Omental fat pad (tissue), 4 donors: ENCODE results near the gene SEMA3E. TPM values are rescaled to one million over a fixed set of nuclear protein-coding genes. Genes with fewer than 3 reads are reported as not detected.

Experiments
- ATAC-seq: fragments of 150-250 bp; one replicate; pipeline ENCODE4 v1.9.1; 2016; ENCODE audit warnings: mild to moderate bottlenecking, moderate library complexity; ENCODE audit not compliant: low FRiP score
- DNase-seq: peaks from one replicate; pipeline ENCODE4 v3.0.0-alpha.2; 2019; ENCODE audit warnings: low spot score
- total RNA-seq, 4 donors: library from RNA; depleted of rRNA; stranded (reverse); fragments of >200 nt; gene quantifications; one replicate each; pipeline ENCODE4 v1.1.0, GENCODE V29; 2016
- TF ChIP-seq, protein P1 (sequence below), 3 donors: fragments of 450-650 bp; IDR thresholded peaks; one replicate each; pipeline ENCODE4 v1.5.1; 2016 to 2017; ENCODE audit warnings: antibody characterized with exemption in 3 of 3, mild to moderate bottlenecking in 3 of 3, moderate library complexity in 2 of 3

Gene SEMA3E
- total RNA-seq, 4 donors from 2014 or later, result 1.2 to 6.3 (median 1.4) TPM

DNA sequence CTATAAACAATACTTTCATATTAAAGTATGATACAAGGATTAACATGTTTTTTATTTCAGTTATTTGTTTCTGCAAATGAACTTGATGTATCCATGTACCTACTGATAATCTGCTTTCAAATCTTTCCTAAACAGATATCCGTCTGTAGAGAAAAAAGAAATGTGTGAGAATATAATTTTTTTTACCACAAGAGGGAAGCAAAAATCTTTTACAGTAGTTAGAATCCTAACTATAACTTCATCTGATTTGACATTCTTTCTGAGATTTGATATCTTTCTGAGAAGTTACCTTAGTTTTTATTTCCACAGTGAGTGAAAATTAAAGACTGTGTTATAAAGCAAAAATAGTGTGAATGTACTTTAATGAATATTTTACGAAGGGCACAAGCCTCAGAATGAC is 282.3 kb downstream of the SEMA3E start:
- TF ChIP-seq, protein P1, sequence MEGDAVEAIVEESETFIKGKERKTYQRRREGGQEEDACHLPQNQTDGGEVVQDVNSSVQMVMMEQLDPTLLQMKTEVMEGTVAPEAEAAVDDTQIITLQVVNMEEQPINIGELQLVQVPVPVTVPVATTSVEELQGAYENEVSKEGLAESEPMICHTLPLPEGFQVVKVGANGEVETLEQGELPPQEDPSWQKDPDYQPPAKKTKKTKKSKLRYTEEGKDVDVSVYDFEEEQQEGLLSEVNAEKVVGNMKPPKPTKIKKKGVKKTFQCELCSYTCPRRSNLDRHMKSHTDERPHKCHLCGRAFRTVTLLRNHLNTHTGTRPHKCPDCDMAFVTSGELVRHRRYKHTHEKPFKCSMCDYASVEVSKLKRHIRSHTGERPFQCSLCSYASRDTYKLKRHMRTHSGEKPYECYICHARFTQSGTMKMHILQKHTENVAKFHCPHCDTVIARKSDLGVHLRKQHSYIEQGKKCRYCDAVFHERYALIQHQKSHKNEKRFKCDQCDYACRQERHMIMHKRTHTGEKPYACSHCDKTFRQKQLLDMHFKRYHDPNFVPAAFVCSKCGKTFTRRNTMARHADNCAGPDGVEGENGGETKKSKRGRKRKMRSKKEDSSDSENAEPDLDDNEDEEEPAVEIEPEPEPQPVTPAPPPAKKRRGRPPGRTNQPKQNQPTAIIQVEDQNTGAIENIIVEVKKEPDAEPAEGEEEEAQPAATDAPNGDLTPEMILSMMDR (IDR thresholded peaks at IDR 0.05), result no peak
- DNase-seq (no peak), ATAC-seq (no peak)

DNA sequence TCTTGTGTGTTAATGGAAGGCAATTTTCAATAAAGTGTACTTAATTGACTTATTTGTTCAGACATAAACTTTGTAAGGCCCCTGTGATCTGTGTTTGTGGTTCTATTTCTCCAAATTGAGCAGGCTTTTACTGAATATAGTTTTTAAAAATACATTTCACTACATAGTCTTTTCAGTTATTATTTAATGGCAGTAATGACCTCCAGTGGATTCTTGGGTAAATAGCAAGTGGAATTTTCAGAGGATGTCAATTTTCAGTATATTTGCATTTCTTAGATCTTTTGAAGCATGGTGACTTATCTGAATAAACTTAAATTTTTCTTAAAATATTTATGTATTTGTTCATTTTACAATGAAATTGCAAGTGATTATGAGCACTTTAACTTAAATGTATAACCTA is 283.2 kb downstream of the SEMA3E start:
- no peak for ATAC-seq

DNA sequence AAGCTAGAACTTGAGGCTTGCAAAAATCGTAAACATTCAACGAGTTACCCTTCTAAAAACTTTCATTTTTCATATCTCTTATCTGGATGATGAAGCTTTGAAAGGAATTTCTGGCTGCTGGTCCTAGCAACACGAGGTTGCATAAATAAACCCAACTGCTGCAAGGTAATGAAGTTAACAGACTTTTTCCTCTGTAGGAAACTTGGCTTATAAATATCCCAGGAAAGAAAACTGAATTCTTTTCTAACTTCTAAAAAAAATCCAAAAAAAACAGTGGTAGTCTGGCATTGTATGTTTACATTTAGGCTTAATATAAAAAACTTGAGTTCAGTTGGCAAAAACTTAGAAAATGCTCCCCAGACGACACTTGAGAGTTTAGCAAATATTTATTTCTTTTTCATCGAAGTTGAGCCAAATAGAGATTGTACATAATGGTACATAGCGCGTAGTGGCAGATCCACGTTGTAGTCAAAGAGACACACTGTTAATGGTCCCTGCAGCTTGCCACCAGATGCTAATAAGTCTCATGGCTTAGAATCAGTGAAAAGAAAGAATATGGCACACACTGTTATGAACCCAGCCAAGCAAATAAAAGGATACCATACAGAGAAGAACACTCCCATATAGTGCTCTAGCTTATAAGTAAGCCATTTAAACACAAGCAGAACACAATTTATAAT is 285.9 kb downstream of the SEMA3E start:
- ATAC-seq, result no peak
- TF ChIP-seq, protein P1 (IDR thresholded peaks at IDR 0.05), result no peak
- DNase-seq, result no peak

More for the DNA sequence above, 283.2 kb downstream of the SEMA3E start:
- no peak for DNase-seq
- TF ChIP-seq, protein P1 (IDR thresholded peaks at IDR 0.05), result no peak

DNA sequence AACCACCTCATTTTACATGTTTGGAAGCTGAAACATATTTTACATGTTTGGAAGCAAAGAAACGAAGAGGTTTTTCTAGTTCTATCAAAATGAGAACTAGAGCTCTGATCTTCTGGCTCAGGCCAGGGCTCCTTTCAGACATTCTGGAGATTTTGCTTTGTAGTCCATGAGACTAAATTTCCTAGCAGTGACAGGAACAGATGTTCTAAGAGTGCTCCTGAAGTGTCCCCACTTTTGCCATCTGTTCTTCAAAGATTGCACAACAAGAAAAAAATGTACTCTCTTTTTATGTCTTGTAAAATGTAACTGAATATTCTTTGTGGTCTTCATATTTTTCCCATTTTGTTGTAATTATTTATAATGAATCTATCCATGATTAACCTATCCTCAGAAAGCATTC is 289.8 kb downstream of the SEMA3E start:
- ATAC-seq (no peak), DNase-seq (no peak)
- TF ChIP-seq, protein P1 (IDR thresholded peaks at IDR 0.05), result no peak

DNA sequence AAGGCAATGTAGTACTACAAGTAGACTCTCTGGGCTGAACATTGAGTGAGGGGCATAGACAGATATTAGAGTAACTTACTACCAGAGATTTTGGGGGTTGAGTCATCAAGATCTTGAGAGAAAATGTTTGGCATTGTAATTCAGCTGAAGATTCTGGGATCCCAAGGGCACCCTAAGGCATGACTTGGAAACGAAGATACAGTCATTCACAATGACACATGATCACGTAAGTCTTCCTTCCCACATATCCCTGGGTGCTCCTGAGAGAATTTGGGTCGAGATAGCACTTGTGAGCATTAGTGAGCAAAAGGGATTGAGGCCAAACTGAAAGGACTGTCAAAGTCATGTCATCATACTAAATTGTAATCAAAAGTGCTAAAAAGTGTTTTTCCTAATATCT is 293.8 kb downstream of the SEMA3E start:
- DNase-seq (no peak), ATAC-seq (no peak)
- TF ChIP-seq, protein P1 (IDR thresholded peaks at IDR 0.05), result no peak

DNA sequence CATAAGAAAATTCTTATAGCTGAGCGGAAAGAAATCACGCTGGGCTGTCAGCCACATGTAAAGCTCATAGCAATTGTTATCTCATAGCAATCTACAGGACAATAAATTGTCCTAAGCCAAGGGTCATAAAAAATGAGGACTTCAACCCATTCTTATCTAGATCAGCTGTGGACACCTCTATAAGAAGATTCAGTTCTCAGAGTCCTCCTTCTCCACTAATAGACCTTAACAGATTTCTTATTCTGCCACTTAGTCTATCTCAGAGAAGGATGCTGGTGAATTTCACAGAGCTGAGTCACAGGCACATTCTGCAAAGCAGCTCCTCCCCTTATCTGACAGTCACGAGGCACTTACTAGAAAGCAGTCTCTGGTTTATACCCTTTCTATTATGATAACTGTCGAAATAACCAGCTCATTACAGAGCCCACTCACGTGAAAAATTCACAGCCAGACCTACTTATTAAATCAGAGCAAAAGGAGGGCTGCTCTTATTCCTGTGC is 300.9 kb downstream of the SEMA3E start:
- peak; percentile 90 for ATAC-seq
- TF ChIP-seq, protein P1 (IDR thresholded peaks at IDR 0.05), result no peak
- DNase-seq, result no peak

DNA sequence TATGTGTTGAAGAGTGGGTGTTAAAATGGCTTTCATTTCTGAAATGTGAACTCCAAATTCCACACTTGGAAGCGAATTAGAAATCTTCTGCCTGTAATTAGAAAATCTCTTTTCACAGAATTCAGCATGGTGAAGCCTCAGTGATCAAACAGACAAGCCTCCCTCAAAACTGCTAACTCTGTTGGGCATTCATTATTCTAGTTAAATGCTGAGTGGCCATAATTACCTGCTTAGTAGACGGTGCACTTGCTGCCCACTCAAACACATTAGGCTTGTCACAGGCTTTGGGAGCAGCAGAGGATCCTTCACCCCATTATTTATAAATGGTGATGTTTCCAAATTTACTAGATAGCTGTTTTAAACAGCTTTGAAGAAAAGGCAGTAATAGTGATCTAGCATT is 309.0 kb downstream of the SEMA3E start:
- ATAC-seq, result no peak
- TF ChIP-seq, protein P1 (IDR thresholded peaks at IDR 0.05), result no peak
- DNase-seq, result no peak
